ENCODE measurements around the gene MYO15B.
A peak's percentile ranks its signal among the peaks of the same experiment; 100 is the strongest.

The MYO15B gene

DNA sequence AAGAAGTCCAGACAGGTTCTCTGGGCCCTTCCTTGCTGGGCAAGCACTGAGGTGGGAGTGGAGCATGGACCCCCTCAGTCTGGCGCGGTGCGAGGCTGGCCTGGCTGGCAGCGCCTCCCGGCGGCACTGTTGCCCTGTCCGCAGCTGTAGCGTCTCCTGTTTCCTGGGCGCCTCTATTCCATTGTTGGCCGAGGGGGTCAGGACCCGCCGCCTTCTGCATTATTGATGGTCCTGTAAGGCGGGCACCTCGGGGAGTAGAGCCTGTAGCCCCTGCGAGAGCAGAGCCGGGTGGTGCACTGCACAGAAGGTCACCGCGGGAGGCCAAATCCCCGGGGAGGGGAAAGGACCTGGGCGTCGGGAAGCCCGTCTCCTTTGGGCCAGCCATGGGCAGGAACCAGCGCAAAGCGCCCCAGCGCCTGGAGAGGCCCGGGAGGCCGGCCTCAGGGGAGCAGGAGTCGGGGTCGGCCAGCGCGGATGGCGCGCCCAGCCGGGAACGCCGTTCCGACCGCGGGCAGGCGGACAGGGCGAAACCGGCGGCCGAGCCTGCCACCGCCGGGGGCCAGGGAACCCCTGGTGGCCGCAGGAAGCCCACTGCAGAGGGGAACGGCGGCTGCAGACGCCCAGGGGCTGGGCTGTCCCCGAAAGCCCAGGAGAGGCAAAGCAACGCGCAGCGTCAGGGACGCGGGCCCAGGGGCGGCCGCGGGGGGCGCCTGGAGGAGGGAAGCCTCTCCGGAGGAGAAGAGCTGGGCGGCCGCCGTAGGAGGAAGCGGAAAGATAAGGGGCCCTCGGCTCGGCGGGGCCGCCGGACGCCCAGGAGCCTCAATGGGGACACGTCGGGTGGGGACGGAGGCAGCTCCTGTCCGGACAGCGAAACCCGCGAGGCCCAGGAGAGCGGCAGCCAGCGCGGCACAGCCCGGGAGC, at the start of gene MYO15B:
MYO15B (plus strand) TSS at position 126 of the 921 bp plus-strand sequence; CDS start at position 384, 258 bp downstream.
- Histone ChIP-seq H3K27ac (peak within 1 kb of the TSS; percentile 59), H3K27me3 (ENCODE audit: insufficient read depth, low read depth, severe bottlenecking) (no peaks in the 10 kb centered on the region), H3K36me3 (no peaks in the 10 kb centered on the region), H3K9me3 (ENCODE audit: severe bottlenecking) (no peaks in the 10 kb centered on the region), H3K4me3 (ENCODE audit: low read depth, low read length) (no peak within 1 kb of the TSS)
- DNase-seq = no peak
- TF ChIP-seq CTCF (IDR thresholded peaks at IDR 0.05; ENCODE audit: low read depth, low read length) = no peak

- Histone ChIP-seq H3K9me3 (ENCODE audit: severe bottlenecking) (no peaks in the 10 kb centered on the region), H3K27ac (peak overlapping the region; percentile 46), H3K4me3 (ENCODE audit: low read depth, low read length) (no peak overlapping the region), H3K27me3 (ENCODE audit: insufficient read depth, low read depth, severe bottlenecking) (no peaks in the 10 kb centered on the region), H3K36me3 (peaks cover 67% of the 10 kb centered on the region)
- peak; percentile 38 for DNase-seq
- no peak for TF ChIP-seq CTCF (IDR thresholded peaks at IDR 0.05; ENCODE audit: low read depth, low read length)
Observed at GRCh38 chr17:75539967-75540729, 47.5 kb upstream of the MYO15B start.

DNA sequence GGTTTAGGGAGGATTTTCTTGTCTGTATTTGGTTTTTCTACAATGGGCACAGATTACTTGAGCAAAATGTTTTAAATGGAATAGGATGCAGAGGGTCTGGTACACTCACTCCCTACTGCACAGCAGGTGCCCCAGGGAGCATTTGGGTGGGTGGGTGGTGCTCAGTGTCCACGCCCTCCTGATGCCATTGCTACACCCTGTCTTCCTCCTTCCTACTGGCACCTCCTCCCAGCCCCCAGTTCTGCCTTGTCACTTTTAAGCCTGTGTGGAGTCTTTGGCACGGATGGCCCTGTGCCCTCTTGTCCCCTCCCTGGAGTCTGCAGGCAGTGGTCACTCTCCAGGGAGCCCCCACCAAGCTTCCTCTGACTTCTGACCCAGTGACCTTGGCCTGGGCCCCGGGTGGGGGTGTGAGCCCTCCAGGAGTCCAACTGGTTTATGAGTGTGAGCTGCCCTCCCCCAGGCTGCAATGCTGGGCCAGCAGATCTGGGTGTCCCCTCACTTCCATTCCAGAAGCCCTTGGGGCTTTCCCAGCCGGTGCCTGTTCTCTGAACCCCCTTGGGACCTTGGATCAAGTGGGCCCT, 46.6 kb upstream of the MYO15B start:
- no peak for TF ChIP-seq CTCF (IDR thresholded peaks at IDR 0.05; ENCODE audit: low read depth, low read length)
- no peaks in the 10 kb centered on the region for H3K9me3 ChIP-seq (ENCODE audit: severe bottlenecking)
- no peaks in the 10 kb centered on the region for H3K27me3 ChIP-seq (ENCODE audit: insufficient read depth, low read depth, severe bottlenecking)
- peaks cover 69% of the 10 kb centered on the region for H3K36me3 ChIP-seq
- peak overlapping the region; percentile 46 for H3K27ac ChIP-seq
- H3K4me3 ChIP-seq (ENCODE audit: low read depth, low read length) = no peak overlapping the region
- no peak for DNase-seq

GRCh38 chr17:75542229-75542628, 45.4 kb upstream of the MYO15B start:
- peak; percentile 15 for DNase-seq
- H3K27ac ChIP-seq = peak overlapping the region; percentile 23; the same call in 1 of the 2 replicates
- H3K9me3 ChIP-seq (ENCODE audit: severe bottlenecking) = no peaks in the 10 kb centered on the region
- TF ChIP-seq CTCF (IDR thresholded peaks at IDR 0.05; ENCODE audit: low read depth, low read length) = no peak
- peaks cover 74% of the 10 kb centered on the region for H3K36me3 ChIP-seq
- no peaks in the 10 kb centered on the region for H3K27me3 ChIP-seq (ENCODE audit: insufficient read depth, low read depth, severe bottlenecking)
- H3K4me3 ChIP-seq (ENCODE audit: low read depth, low read length) = no peak overlapping the region

DNA sequence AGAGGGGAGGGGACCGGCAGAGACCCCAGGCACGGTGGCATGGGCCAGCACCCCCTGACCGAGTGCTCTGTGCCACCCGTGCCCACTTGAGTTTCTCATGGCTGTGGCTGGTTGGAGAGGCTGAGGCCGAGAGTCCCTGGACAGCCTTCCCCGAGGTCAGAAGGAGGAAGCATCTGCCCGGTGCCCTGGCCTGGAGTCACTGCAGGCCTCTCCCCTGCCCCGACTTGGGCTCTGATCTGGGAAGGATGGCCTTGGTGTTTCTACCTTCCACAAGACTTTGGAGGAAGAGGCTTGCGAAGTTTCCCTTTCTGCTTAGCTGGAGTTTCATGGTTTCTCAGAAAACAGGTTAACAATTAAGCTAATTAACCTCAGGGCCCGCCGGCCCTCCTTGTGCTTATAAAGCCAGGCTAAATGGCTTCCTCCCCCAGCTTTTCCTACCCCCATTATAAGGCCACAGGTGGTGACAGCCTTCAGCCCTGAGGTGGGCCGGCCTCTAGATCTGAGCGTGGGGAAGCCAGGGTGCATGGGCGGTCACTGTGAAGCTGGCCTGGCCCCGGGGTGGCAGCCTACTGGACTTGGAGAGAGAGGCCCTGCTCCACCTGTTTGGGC, 44.8 kb upstream of the MYO15B start:
- DNase-seq = peak; percentile 10
- Histone ChIP-seq H3K9me3 (ENCODE audit: severe bottlenecking) (no peaks in the 10 kb centered on the region), H3K27ac (peak overlapping the region; percentile 23; the same call in 1 of the 2 replicates), H3K27me3 (ENCODE audit: insufficient read depth, low read depth, severe bottlenecking) (no peaks in the 10 kb centered on the region), H3K36me3 (peaks cover 76% of the 10 kb centered on the region), H3K4me3 (ENCODE audit: low read depth, low read length) (no peak overlapping the region)
- TF ChIP-seq CTCF (IDR thresholded peaks at IDR 0.05; ENCODE audit: low read depth, low read length) = no peak

All from WERI-Rb-1 (cell line).